ENCODE measurements around the gene STX1A. TPM values are rescaled to one million over a fixed set of nuclear protein-coding genes. Genes with fewer than 3 reads are reported as not detected.

STX1A gene
- total RNA-seq, result 10 to 100 TPM; 23.7 to 24.1 TPM

- DNase-seq, result peak; percentile 69
- peaks cover 33% of the 10 kb centered on the region for H3K4me1 Mint-ChIP-seq (ENCODE audit: low read depth)
These were observed at the start of gene STX1A for GRCh38 chr7:73718905-73719805. Gene STX1A, minus strand, starts transcription at chr7:73719669. Its CDS starts 38 bp downstream, at chr7:73719631.

GRCh38 chr7:73768641-73769480 is 49.4 kb upstream of the STX1A start:
- Mint-ChIP-seq H3K27ac (no peak overlapping the region), H3K4me3 (no peak overlapping the region), H3K4me1 (ENCODE audit: low read depth) (peaks cover 5% of the 10 kb centered on the region), H3K36me3 (ENCODE audit: low read depth) (no peaks in the 10 kb centered on the region), H3K9me3 (no peaks in the 10 kb centered on the region), H3K27me3 (ENCODE audit: low read depth) (peaks cover 36% of the 10 kb centered on the region)
- DNase-seq, result no peak
- intact Hi-C loops (cut with micrococcal nuclease), result no loop called here
- CTCF ChIA-PET, result no interaction called here

More at GRCh38 chr7:73718905-73719805, at the start of gene STX1A:
- H3K36me3 Mint-ChIP-seq (ENCODE audit: low read depth), result no peaks in the 10 kb centered on the region
- H3K27ac Mint-ChIP-seq, result no peak within 1 kb of the TSS
- peak within 1 kb of the TSS; percentile 77 for H3K4me3 Mint-ChIP-seq
- no peaks in the 10 kb centered on the region for H3K9me3 Mint-ChIP-seq
- CTCF ChIA-PET, result interaction anchor here (0.8 kb wide), 1 partner anchor 112 kb away, joined by 5 read pairs; no protein-coding TSS in a partner anchor
- intact Hi-C loops (cut with micrococcal nuclease), result loop anchor here (1.0 to 10.0 kb wide), 7 partner anchors 19 to 936 kb away; partner anchors contain the start of genes ABHD11, BAZ1B, BUD23 and DNAJC30
- H3K27me3 Mint-ChIP-seq (ENCODE audit: low read depth), result peaks cover 2% of the 10 kb centered on the region

DNA sequence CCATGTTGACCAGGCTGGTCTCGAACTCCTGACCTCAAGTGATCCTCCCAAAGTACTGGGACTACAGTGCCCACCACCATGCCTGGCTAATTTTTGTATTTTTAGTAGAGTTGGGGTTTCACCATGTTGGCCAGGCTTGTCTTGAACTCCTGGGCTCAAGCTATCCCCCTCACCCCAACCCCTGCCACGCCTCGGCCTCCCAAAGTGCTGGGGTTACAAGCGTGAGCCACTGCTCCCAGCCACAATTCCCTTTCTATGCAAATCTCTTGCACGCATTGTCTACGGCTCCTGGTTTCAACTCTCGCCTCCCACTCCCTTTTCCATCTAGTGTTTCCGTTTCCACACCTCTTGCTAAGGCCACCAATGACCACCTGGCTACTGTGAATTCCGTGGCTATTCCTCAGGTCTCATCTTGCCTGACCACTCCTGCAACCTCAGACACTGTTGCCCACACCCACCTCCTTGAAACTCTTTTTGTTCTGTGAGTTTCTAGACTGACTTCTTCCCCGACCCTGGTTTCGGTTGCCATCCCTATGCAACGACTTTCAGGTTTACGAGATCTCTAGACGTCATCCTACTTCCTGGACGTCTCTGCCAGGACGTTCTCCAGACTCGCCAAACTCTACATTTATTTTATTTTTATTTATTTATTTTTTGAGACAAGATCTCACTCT is 47.2 kb upstream of the STX1A start:
- intact Hi-C loops (cut with micrococcal nuclease), result no loop called here
- Mint-ChIP-seq H3K27ac (no peak overlapping the region), H3K4me1 (ENCODE audit: low read depth) (peaks cover 5% of the 10 kb centered on the region), H3K4me3 (no peak overlapping the region), H3K9me3 (no peaks in the 10 kb centered on the region), H3K27me3 (ENCODE audit: low read depth) (peaks cover 26% of the 10 kb centered on the region), H3K36me3 (ENCODE audit: low read depth) (no peaks in the 10 kb centered on the region)
- CTCF ChIA-PET, result no interaction called here
- DNase-seq, result no peak

DNA sequence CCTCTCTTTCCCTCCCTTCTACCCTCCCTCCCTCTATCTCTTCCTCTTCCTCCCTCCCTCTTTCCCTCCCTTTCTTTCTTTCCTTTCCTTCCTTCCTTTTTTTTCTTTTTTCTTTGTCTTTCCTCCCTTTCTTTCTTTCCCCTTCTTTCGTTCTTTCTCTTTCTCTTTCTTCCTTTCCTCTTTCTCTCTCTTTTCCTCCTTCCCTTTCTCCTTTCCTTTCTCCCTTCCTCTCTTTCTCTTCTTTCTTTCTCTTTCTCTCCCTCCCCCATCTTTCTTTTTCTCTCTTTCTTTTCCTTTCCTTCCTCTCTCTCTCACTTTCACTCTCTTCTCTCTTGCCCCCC is 43.2 kb upstream of the STX1A start:
- intact Hi-C loops (cut with micrococcal nuclease), result no loop called here
- H3K27me3 Mint-ChIP-seq (ENCODE audit: low read depth), result peaks cover 4% of the 10 kb centered on the region
- H3K36me3 Mint-ChIP-seq (ENCODE audit: low read depth), result no peaks in the 10 kb centered on the region
- H3K4me1 Mint-ChIP-seq (ENCODE audit: low read depth), result no peaks in the 10 kb centered on the region
- no peak for DNase-seq
- H3K4me3 Mint-ChIP-seq, result no peak overlapping the region
- H3K27ac Mint-ChIP-seq, result no peak overlapping the region
- CTCF ChIA-PET, result no interaction called here
- no peaks in the 10 kb centered on the region for H3K9me3 Mint-ChIP-seq

GRCh38 chr7:73761854-73762658 is 42.6 kb upstream of the STX1A start:
- Mint-ChIP-seq H3K9me3 (no peaks in the 10 kb centered on the region), H3K27ac (no peak overlapping the region), H3K36me3 (ENCODE audit: low read depth) (no peaks in the 10 kb centered on the region), H3K27me3 (ENCODE audit: low read depth) (no peaks in the 10 kb centered on the region), H3K4me1 (ENCODE audit: low read depth) (no peaks in the 10 kb centered on the region), H3K4me3 (no peak overlapping the region)
- DNase-seq, result no peak
- CTCF ChIA-PET, result no interaction called here
- intact Hi-C loops (cut with micrococcal nuclease), result no loop called here

- Mint-ChIP-seq H3K4me3 (no peak overlapping the region), H3K4me1 (ENCODE audit: low read depth) (no peaks in the 10 kb centered on the region), H3K27me3 (ENCODE audit: low read depth) (no peaks in the 10 kb centered on the region), H3K27ac (no peak overlapping the region), H3K9me3 (no peaks in the 10 kb centered on the region), H3K36me3 (ENCODE audit: low read depth) (no peaks in the 10 kb centered on the region)
- DNase-seq, result no peak
- CTCF ChIA-PET, result no interaction called here
- intact Hi-C loops (cut with micrococcal nuclease), result no loop called here
These were observed 39.2 kb upstream of the STX1A start for GRCh38 chr7:73758581-73759138.

DNA sequence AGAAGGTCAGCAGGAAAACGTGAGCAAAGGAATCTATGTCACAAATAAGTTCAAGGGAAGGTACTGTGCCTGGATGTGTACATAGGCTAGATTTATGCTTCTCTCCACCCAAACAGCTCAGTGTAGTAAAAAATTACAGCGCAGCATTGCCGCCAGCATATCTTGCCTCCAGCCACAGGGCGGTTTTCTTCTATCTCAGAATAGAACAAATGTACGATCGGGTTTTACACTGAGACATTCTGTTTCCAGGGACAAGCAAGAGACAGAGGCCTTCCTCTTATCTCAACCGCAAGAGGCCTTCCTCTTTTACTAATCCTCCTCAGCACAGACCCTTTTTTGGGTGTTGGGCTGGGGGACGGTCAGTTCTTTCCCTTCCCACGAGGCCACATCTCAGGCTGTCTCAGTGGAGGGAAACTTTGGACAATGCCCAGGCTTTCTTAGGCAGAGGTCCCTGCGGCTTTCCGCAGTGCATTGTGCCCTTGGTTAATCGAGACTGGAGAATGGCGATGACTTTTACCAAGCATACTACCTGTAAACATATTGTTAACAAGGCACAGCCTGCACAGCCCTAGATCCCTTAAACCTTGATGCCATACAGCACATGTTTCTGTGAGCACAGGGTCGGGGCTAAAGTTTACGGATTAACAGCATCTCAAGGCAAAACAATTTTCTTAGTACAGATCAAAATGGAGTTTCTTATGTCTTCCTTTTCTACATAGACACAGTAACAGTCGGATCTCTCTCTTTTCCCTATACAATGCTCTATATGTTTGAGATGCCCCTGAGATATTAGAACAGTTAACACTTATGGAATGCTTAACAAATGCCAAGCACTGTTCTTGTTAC is 30.7 kb upstream of the STX1A start:
- H3K36me3 Mint-ChIP-seq (ENCODE audit: low read depth), result no peaks in the 10 kb centered on the region
- H3K4me3 Mint-ChIP-seq, result no peak overlapping the region
- peaks cover 1% of the 10 kb centered on the region for H3K27me3 Mint-ChIP-seq (ENCODE audit: low read depth)
- H3K9me3 Mint-ChIP-seq, result no peaks in the 10 kb centered on the region
- no peaks in the 10 kb centered on the region for H3K4me1 Mint-ChIP-seq (ENCODE audit: low read depth)
- intact Hi-C loops (cut with micrococcal nuclease), result no loop called here
- CTCF ChIA-PET, result no interaction called here
- DNase-seq, result no peak
- no peak overlapping the region for H3K27ac Mint-ChIP-seq

DNA sequence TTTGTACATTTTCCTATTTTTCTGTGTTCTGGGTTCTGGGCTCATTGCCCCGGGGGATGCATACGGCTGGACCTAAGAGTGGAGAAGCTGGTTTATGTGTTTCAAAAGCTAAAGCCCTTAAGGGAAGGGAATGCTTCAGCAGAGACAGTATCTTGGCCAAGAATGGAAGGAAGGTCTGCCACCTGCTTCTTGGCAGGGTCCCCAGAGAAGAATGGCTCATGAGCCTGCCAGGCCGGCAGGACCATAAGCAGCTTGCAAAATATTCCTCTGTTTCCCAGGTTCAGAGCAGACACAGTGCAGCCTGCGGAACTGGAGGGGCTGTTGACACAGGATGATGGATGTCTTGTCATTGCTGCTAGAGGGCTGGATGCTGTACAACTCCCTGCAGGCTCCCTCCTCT is 26.9 kb upstream of the STX1A start:
- no peak overlapping the region for H3K27ac Mint-ChIP-seq
- no peaks in the 10 kb centered on the region for H3K36me3 Mint-ChIP-seq (ENCODE audit: low read depth)
- no peaks in the 10 kb centered on the region for H3K9me3 Mint-ChIP-seq
- DNase-seq, result no peak
- CTCF ChIA-PET, result interaction anchor here (2.2 kb wide), 1 partner anchor 109 kb away, joined by 6 read pairs; no protein-coding TSS in a partner anchor
- intact Hi-C loops (cut with micrococcal nuclease), result no loop called here
- no peak overlapping the region for H3K4me3 Mint-ChIP-seq
- no peaks in the 10 kb centered on the region for H3K4me1 Mint-ChIP-seq (ENCODE audit: low read depth)
- H3K27me3 Mint-ChIP-seq (ENCODE audit: low read depth), result peaks cover 1% of the 10 kb centered on the region

GRCh38 chr7:73742753-73743641 is 23.5 kb upstream of the STX1A start:
- Mint-ChIP-seq H3K9me3 (no peaks in the 10 kb centered on the region), H3K36me3 (ENCODE audit: low read depth) (peaks cover 1% of the 10 kb centered on the region), H3K4me3 (no peak overlapping the region), H3K27me3 (ENCODE audit: low read depth) (no peaks in the 10 kb centered on the region), H3K27ac (no peak overlapping the region), H3K4me1 (ENCODE audit: low read depth) (peaks cover 2% of the 10 kb centered on the region)
- no peak for DNase-seq
- CTCF ChIA-PET, result no interaction called here
- intact Hi-C loops (cut with micrococcal nuclease), result no loop called here

- peaks cover 8% of the 10 kb centered on the region for H3K4me1 Mint-ChIP-seq (ENCODE audit: low read depth)
- peaks cover 1% of the 10 kb centered on the region for H3K36me3 Mint-ChIP-seq (ENCODE audit: low read depth)
- CTCF ChIA-PET, result interaction anchor here (0.7 kb wide), 1 partner anchor 127 kb away, joined by 3 read pairs; no protein-coding TSS in a partner anchor
- H3K27me3 Mint-ChIP-seq (ENCODE audit: low read depth), result no peaks in the 10 kb centered on the region
- no peak overlapping the region for H3K4me3 Mint-ChIP-seq
- no peak overlapping the region for H3K27ac Mint-ChIP-seq
- no peak for DNase-seq
- H3K9me3 Mint-ChIP-seq, result no peaks in the 10 kb centered on the region
- intact Hi-C loops (cut with micrococcal nuclease), result no loop called here
These were observed 22.9 kb upstream of the STX1A start for GRCh38 chr7:73742338-73742752.

Measured in activated naive CD4-positive, alpha-beta T cell treated with anti-CD3 and anti-CD28 coated beads for 36 hours (primary cell).